CD4-positive, alpha-beta T cell treated with Interleukin-4 for 4 hours (primary cell): ENCODE data around the gene GXYLT2.

Experiments
- DNase-seq: peaks from one replicate; pipeline ENCODE4 v3.0.0-alpha.2; 2020

The GXYLT2 gene

DNA sequence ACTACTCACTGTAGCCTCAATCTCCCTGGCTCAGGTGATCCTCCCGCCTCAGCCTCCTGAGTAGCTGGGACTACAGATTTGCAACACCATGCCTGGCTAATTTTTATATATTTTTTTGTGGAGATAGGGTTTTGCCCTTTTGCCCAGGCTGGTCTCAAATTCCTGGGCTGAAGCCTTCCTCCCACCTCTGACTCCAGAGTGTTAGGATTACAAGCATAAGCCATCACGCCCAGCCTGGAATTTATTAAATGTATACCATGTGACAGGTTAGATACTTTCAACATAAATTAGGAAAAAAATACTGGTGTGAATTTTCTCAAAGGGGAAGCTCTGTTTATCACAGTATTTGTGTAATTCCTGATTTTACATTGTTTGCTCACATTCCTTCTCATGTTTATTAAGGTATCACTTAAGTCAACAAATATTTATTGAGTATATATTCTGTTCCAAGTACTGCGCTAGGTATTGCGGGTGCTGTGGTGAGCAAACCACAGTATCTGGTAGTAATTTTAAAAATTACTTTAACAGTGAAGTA is 133.5 kb downstream of the GXYLT2 start:
- DNase-seq = no peak

GRCh38 chr3:73024836-73025235 is 137.0 kb downstream of the GXYLT2 start:
- no peak for DNase-seq

GRCh38 chr3:73026111-73026759 is 138.4 kb downstream of the GXYLT2 start:
- DNase-seq = no peak
